Left renal cortex interstitium (tissue), 4 donors: ENCODE results near the gene ACACB. TPM values are rescaled to one million over a fixed set of nuclear protein-coding genes. Genes with fewer than 3 reads are reported as not detected.

ENCODE experiments used
- DNase-seq, 4 donors: peaks; one replicate each; pipeline ENCODE4 v3.0.0-alpha.2; 2013; ENCODE audit warnings: low read depth in 4 of 4, low spot score in 2 of 4, missing footprints in 1 of 4
- polyA plus RNA-seq, 4 donors: library from polyadenylated mRNA; unstranded; fragments of 120-200 nt; gene quantifications; one replicate each; pipeline ENCODE4 v1.2.1, GENCODE V29; 2013; ENCODE audit not compliant: insufficient read length in 4 of 4

ACACB gene
- polyA plus RNA-seq, 4 donors: 14.4 to 28.9 (median 21.5) TPM

GRCh38 chr12:109109746-109110350 is 6.5 kb upstream of the ACACB start:
- no peak for DNase-seq

- DNase-seq: peak in 1 of 4 donors; percentile 87
Measured at GRCh38 chr12:109110988-109111495, 5.3 kb upstream of the ACACB start.

- no peak for DNase-seq
Measured at GRCh38 chr12:109112720-109113465, 3.5 kb upstream of the ACACB start.

GRCh38 chr12:109113661-109114321 is 2.6 kb upstream of the ACACB start:
- DNase-seq: no peak

- DNase-seq: no peak
Measured at GRCh38 chr12:109114644-109115043, 1.7 kb upstream of the ACACB start.

GRCh38 chr12:109115404-109115757 is 1.0 kb upstream of the ACACB start:
- DNase-seq: no peak

GRCh38 chr12:109116611-109116949 is 193 bp downstream of the ACACB start:
- DNase-seq: no peak

- DNase-seq: no peak
Measured at GRCh38 chr12:109120095-109120494, 3.7 kb downstream of the ACACB start.

GRCh38 chr12:109120557-109120956 is 4.2 kb downstream of the ACACB start:
- no peak for DNase-seq

- no peak for DNase-seq
Measured at GRCh38 chr12:109121346-109121880, 5.0 kb downstream of the ACACB start.

- no peak for DNase-seq
Measured at GRCh38 chr12:109124878-109125648, 8.7 kb downstream of the ACACB start.

GRCh38 chr12:109125791-109126190 is 9.4 kb downstream of the ACACB start:
- no peak for DNase-seq

GRCh38 chr12:109126784-109127183 is 10.4 kb downstream of the ACACB start:
- DNase-seq: no peak

GRCh38 chr12:109127533-109128242 is 11.3 kb downstream of the ACACB start:
- no peak for DNase-seq

GRCh38 chr12:109130297-109131153 is 14.1 kb downstream of the ACACB start:
- DNase-seq: no peak

GRCh38 chr12:109131154-109132050 is 15.0 kb downstream of the ACACB start:
- DNase-seq: no peak

GRCh38 chr12:109134186-109134917 is 18.0 kb downstream of the ACACB start:
- DNase-seq: no peak

GRCh38 chr12:109137055-109137454 is 20.7 kb downstream of the ACACB start:
- DNase-seq: no peak
